ENCODE measurements around the gene HTR3C.
"Not testable (repeated sequence)": the region's sequence is repeated elsewhere in the genome, so short reads cannot be mapped to it uniquely, and the experiment has no call there.

Gene HTR3C, protein sequence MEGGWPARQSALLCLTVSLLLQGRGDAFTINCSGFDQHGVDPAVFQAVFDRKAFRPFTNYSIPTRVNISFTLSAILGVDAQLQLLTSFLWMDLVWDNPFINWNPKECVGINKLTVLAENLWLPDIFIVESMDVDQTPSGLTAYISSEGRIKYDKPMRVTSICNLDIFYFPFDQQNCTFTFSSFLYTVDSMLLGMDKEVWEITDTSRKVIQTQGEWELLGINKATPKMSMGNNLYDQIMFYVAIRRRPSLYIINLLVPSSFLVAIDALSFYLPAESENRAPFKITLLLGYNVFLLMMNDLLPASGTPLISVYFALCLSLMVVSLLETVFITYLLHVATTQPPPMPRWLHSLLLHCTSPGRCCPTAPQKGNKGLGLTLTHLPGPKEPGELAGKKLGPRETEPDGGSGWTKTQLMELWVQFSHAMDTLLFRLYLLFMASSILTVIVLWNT

GRCh38 chr3:184052767-184053166, at the start of gene HTR3C:
Gene HTR3C, plus strand, starts transcription at chr3:184053047. Its CDS starts 34 bp downstream, at chr3:184053081.
- DNase-seq = no peak

- DNase-seq = no peak
Measured at GRCh38 chr3:184003187-184003967, 49.5 kb upstream of the HTR3C start.

GRCh38 chr3:184004476-184004875, 48.4 kb upstream of the HTR3C start:
- no peak for DNase-seq

- no peak for DNase-seq
Measured at GRCh38 chr3:184005941-184006507, 46.8 kb upstream of the HTR3C start.

- DNase-seq = not testable (repeated sequence)
Measured at GRCh38 chr3:184007143-184007813, 45.6 kb upstream of the HTR3C start.

DNA sequence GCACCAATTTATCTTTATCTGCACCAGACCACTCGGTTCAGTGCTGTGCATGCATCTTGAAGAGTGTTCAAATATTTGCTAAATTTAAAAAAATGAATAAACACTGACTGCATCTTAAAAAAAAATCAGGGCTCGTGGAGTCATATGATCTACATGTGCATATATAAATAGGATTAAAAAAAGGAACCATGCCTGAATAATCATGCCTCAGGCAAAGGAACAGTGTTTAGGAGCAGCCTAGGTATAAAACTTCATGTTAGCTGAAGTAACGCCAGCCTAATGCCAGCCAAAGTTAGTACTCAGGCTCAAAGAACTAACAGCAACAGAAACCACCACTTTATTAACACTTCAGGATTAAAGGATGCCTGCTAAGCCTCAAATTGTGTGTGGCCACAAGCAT, 44.7 kb upstream of the HTR3C start:
- DNase-seq = no peak

DNA sequence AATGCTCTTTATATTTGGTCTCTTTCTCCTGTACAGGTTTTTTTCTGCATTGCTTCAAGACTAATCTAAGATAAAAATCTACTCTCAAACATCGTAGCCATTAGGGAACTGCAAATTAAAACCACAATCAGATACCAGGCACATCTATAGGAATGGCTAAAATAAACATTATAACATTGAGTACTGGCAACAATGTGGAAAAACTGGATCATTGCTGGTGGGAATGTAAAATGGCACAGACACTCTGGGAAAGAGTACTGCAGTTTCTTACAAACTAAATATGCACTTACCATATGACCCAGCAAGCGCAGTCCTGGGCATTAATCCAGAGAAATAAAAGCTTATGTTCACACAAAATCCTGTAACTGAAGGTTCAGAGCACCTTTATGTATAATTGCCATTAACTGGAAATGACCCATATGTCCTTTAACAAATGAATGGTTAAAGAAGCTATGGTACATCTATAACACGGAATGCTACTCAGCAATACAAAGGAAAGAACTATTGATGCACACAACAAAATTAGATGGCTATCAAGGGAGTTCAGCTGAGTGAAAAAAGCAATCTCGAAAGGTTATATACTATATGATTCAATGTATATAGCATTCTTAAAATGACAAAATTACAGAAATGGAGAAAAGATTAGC, 41.5 kb upstream of the HTR3C start:
- no peak for DNase-seq

DNA sequence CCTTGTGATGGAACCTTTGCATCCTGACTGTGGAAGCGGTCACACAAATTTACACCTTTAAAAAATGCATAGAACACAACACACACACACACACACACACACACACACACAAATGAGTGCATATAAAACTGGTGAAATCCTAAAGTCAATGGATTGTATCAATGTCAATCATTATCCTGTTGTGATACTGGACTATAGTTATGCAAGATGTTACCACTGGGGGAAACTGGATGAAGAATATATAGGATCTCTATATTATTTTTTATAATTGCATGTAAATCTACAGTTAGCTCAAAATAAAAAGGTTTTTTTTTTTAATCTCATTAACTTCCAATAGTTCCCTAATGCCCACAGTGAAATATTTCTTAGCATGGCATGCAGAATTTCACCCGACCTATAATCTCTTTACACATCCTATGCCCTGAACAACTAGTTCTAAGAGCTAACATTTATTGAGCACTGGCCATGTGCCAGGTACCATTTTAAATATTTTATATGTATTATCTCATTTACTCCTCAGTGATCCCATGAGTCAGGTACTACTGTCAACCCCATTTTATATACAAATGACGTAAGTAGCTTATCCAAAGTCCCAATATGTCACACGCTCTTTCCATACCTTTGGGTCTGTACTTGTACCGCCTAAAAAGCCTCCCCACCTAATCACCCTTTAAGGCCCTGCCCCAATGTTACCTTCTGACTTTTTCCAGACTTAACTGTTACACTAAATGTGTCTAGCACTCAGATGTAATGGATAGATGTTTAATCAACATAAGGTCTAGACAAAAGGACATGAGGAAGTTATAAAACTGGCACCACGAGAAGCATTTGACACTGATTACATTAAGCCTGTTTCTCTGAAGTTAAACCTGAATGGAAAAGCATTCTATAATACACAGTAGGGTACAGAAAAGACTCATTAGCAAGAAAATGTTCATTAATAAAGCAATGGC, 40.6 kb upstream of the HTR3C start:
- DNase-seq = no peak

DNA sequence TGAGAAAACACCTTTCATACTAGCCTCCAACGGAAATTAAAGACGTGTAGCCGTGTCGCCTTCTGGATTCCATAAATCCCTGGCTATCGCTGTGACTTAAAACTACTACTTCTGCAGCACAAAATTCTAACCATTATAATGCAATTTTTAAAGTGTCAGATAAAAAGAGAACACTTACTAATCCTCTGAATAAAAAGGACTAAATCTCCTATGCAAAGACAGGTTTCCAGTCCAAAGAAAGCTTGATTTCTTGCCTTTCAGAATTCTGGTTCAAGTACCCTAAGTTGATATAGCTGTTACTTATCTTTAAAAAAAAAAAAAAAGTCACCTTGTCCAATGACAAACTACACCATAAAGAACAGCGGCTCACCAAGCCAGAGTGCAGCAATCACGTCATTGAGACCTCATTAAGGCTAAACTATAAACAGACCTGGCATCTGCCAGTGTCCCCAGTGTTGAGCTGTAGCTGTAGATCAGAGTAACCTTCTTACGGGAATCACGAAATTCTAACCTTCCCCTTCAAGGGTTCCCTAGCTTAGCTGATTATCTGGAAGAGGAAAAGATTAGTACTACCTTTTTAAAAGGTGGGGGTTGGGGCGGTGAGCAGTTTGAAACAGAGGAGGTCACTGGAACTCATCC, 37.3 kb upstream of the HTR3C start:
- no peak for DNase-seq

- DNase-seq = no peak
Measured at GRCh38 chr3:184016169-184016570, 36.7 kb upstream of the HTR3C start.

- peak; percentile 59 for DNase-seq
Measured at GRCh38 chr3:184016811-184017671, 35.8 kb upstream of the HTR3C start.

DNA sequence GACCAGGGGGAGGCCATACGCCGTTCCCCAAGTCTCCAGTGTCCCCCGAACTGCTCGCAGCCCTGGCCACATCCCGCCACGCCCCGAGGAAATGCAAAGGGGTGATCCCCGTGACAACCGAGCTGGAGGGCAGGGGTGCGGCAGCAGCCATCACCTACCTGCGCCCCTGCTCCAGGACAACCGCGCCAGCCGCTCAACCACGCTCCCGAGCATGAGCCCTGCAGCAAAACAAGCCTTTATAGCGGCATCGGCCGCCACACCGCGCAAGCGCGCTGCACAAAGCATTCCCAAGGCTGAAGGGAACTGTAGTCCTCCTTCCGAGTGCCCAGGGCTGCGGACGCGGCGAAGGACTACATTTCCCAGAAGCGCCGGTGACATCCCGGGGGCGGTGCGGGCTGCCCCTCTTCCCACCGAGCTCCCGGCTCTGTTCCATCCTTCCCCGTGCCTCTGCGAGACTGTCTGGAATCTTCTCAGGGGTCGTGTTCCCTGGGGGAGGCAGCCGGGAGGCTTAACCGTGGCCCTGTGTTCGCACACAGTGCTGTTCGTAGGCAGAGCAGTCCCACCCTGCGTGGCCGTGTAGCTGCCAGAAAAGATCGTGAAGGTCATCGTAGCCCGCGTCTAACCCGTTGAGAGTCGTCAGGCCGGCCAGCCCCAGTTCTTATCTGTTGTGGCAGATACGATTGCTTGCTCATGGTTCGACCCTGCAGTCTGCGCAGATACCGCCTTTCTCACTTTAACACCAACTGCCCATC, 35.0 kb upstream of the HTR3C start, which contains the start of gene ABCC5:
ABCC5 (minus strand) TSS at position 213 of the 752 bp plus-strand sequence. CDS start 3,492 bp downstream, outside the sequence.
- DNase-seq = peak; percentile 70

DNA sequence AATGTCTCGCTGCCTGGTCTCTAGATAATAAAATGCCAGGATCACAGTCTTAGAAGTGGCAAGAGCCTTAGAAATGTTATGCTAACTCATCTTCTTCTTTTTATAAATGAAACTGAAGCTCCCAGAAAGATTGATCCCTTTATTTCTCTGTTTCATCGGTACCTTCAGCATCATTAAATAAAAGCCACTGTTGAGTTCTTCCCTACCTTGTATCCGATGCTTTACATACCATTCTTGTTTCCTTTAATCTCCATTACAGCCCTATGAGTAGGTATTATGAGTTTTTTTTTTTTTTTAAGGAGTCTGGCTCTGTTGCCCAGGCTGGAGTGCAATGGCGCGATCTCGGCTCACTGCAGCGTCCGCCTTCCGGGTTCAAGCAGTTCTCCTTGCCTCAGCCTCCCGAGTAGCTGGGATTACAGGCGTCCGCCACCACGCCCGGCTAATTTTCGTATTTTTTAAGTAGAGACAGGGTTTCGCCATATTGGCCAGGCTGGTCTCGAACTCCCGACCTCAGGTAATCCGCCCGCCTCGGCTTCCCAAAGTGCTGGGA, 34.3 kb upstream of the HTR3C start:
- no peak for DNase-seq

DNA sequence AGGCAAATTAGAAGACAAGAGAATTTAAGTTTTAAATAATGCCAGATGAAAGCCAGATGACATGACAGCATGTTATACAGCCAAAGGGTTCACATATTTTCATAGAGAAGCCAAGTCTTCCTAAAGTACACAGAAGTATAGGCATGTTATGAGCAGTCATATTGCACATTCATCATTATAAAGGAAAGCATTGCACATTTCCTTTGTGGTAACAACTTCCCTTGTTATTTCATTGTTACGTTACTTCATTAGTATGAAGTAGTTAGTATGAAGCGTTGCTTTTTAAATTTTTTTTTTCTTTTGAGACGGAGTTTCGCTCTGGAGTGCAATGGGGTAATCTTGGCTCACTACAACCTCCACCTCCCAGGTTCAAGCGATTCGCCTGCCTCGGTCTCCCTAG, 30.5 kb upstream of the HTR3C start:
- DNase-seq = no peak

DNA sequence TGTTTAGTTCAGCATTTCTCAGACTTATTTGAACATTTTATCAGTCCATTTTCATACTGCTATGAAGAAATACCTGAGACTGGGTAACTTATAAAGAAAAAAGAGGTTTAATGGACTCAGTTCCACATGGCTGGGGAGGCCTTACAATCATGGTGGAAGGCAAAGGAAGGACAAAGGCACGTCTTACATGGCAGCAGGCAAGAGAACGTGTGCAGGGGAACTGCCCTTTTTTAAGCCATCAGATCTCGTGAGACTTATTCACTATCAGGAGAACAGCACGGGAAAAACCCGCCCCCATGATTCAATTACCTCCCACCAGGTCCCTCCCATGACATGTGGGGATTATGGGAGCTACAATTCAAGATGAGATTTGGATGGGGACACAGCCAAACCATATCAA, 27.6 kb upstream of the HTR3C start:
- not testable (repeated sequence) for DNase-seq

- not testable (repeated sequence) for DNase-seq
Measured at GRCh38 chr3:184028275-184028890, 24.5 kb upstream of the HTR3C start.

DNA sequence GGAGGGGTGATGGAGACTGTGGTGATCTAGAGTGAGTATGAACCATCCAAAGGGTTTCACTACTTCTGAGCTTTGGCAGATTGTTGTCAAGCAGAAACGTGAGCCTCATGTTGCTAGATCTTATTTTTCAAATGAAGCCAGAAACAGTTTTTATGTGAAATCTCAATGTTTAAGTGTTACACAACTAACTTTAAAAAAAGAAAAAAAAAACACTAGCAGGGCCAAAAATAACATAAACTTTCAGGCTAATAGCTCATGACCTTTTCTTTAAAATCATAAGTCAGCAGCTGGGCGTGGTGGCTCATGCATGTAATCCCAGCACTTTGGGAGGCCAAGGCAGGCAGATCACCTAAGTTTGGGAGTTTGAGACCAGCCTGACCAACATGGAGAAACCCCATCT, 23.4 kb upstream of the HTR3C start:
- DNase-seq = no peak

DNA sequence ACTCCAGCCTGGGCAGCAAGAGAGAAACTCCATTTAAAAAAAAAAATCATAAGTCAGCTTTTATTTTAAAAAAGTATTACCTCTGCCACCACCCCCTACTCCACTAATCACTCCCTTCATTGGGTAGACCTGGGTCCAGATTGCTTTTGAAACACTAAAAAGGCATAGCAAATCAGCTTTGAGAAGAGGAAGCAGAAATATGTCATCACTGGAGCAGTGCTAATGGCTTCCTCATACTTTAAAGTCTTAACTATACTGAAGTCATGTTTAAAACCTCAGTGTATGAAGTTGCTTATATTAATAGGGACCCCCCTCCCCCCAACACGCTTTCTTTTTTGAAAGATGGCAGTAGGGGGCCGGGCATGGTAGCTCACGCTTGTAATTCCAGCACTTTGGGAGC, 22.3 kb upstream of the HTR3C start:
- no peak for DNase-seq

Data from T1000 (cell line).